ENCODE results near the gene C20orf96.

The C20orf96 gene

GRCh38 chr20:297098-297924, 6.8 kb upstream of the C20orf96 start, which contains the start of gene ZCCHC3:
ZCCHC3 (plus strand) TSS chr20:297570; CDS start chr20:297587, 17 bp downstream.
- peak within 1 kb of the TSS; percentile 97 for H3K18ac ChIP-seq (ENCODE audit: low read length)
- H3K79me1 ChIP-seq (ENCODE audit: low read depth, low read length) = no peaks in the 10 kb centered on the region
- peaks cover 20 to 23% of the 10 kb centered on the region in 2 donors for H3K4me1 ChIP-seq (ENCODE audit: control insufficient read depth in 2 of 2, insufficient read depth in 1 of 2, low read depth in 1 of 2, low read length in 2 of 2)
- H2BK5ac ChIP-seq (ENCODE audit: low read length) = peak within 1 kb of the TSS; percentile 71
- H3K27ac ChIP-seq (replicated peaks; ENCODE audit: low read length) = peak within 1 kb of the TSS; percentile 83
- peak within 1 kb of the TSS; percentile 70 for H2BK15ac ChIP-seq (ENCODE audit: low read length)
- peak; percentile 91 for DNase-seq (ENCODE audit: low spot score)
- peaks cover 3 to 24% of the 10 kb centered on the region in 2 donors for H3K36me3 ChIP-seq (replicated peaks in 1 of 2; ENCODE audit: control insufficient read depth in 2 of 2, insufficient read depth in 2 of 2, low read length in 2 of 2)
- no peak within 1 kb of the TSS for H2BK120ac ChIP-seq (ENCODE audit: low read depth, low read length)
- H3K9ac ChIP-seq (ENCODE audit: low read depth, low read length, poor library complexity) = peak within 1 kb of the TSS; percentile 99
- H3K4me3 ChIP-seq (ENCODE audit: low read length in 2 of 2) = peak within 1 kb of the TSS; percentile 65 to 92
- no CpG with 5 or more reads among the region's 99 CpGs for WGBS, 2 donors (ENCODE audit: extremely low coverage in 2 of 2, insufficient read length in 2 of 2, insufficient replicate concordance in 1 of 2)
- H2AFZ ChIP-seq (ENCODE audit: low read length) = peak within 1 kb of the TSS; percentile 73
- H2AK5ac ChIP-seq (ENCODE audit: low read depth, low read length) = peak within 1 kb of the TSS; percentile 40
- H3K4me2 ChIP-seq (ENCODE audit: insufficient read depth, low read length, poor library complexity, severe bottlenecking) = peak within 1 kb of the TSS; percentile 71
- H3K4ac ChIP-seq (ENCODE audit: low read length) = peak within 1 kb of the TSS; percentile 0
- no peak within 1 kb of the TSS for H4K8ac ChIP-seq (ENCODE audit: low read depth, low read length)
- peak within 1 kb of the TSS; percentile 94 for H3K23ac ChIP-seq (ENCODE audit: low read depth, low read length, poor library complexity)
- peaks cover 0 to 9% of the 10 kb centered on the region in 2 donors for H3K9me3 ChIP-seq (replicated peaks in 1 of 2; ENCODE audit: control insufficient read depth in 2 of 2, insufficient read depth in 1 of 2, low read depth in 1 of 2, low read length in 2 of 2)
- H3K27me3 ChIP-seq (ENCODE audit: control insufficient read depth in 3 of 3, insufficient read depth in 3 of 3, low read depth in 1 of 3, low read length in 3 of 3) = no peaks in the 10 kb centered on the region
- H3K14ac ChIP-seq (ENCODE audit: low read length) = no peak within 1 kb of the TSS
- H2BK12ac ChIP-seq (ENCODE audit: low read length) = no peak within 1 kb of the TSS
- no peak within 1 kb of the TSS for H4K91ac ChIP-seq (ENCODE audit: low read depth, low read length, poor library complexity)

GRCh38 chr20:295804-296203, 5.3 kb upstream of the C20orf96 start:
- H3K4ac ChIP-seq (ENCODE audit: low read length) = no peak overlapping the region
- H2BK12ac ChIP-seq (ENCODE audit: low read length) = no peak overlapping the region
- H4K8ac ChIP-seq (ENCODE audit: low read depth, low read length) = no peak overlapping the region
- H3K27me3 ChIP-seq (ENCODE audit: control insufficient read depth in 3 of 3, insufficient read depth in 3 of 3, low read depth in 1 of 3, low read length in 3 of 3) = no peaks in the 10 kb centered on the region
- H2AFZ ChIP-seq (ENCODE audit: low read length) = no peak overlapping the region
- no peak overlapping the region for H2BK5ac ChIP-seq (ENCODE audit: low read length)
- no peak overlapping the region for H2AK5ac ChIP-seq (ENCODE audit: low read depth, low read length)
- H3K36me3 ChIP-seq (replicated peaks in 1 of 2; ENCODE audit: control insufficient read depth in 2 of 2, insufficient read depth in 2 of 2, low read length in 2 of 2) = peaks cover 3 to 18% of the 10 kb centered on the region in 2 donors
- H3K9ac ChIP-seq (ENCODE audit: low read depth, low read length, poor library complexity) = no peak overlapping the region
- H4K91ac ChIP-seq (ENCODE audit: low read depth, low read length, poor library complexity) = no peak overlapping the region
- H3K4me3 ChIP-seq (ENCODE audit: low read length in 2 of 2) = no peak overlapping the region
- no peak overlapping the region for H3K23ac ChIP-seq (ENCODE audit: low read depth, low read length, poor library complexity)
- no peak overlapping the region for H2BK120ac ChIP-seq (ENCODE audit: low read depth, low read length)
- H3K4me2 ChIP-seq (ENCODE audit: insufficient read depth, low read length, poor library complexity, severe bottlenecking) = no peak overlapping the region
- WGBS, 2 donors (ENCODE audit: extremely low coverage in 2 of 2, insufficient read length in 2 of 2, insufficient replicate concordance in 1 of 2) = no CpG with 5 or more reads among the region's 4 CpGs
- H2BK15ac ChIP-seq (ENCODE audit: low read length) = no peak overlapping the region
- H3K27ac ChIP-seq (replicated peaks; ENCODE audit: low read length) = no peak overlapping the region
- DNase-seq (ENCODE audit: low spot score) = no peak
- no peaks in the 10 kb centered on the region for H3K79me1 ChIP-seq (ENCODE audit: low read depth, low read length)
- H3K18ac ChIP-seq (ENCODE audit: low read length) = no peak overlapping the region
- H3K9me3 ChIP-seq (replicated peaks in 1 of 2; ENCODE audit: control insufficient read depth in 2 of 2, insufficient read depth in 1 of 2, low read depth in 1 of 2, low read length in 2 of 2) = peaks cover 0 to 9% of the 10 kb centered on the region in 2 donors
- no peak overlapping the region for H3K14ac ChIP-seq (ENCODE audit: low read length)
- H3K4me1 ChIP-seq (ENCODE audit: control insufficient read depth in 2 of 2, insufficient read depth in 1 of 2, low read depth in 1 of 2, low read length in 2 of 2) = peaks cover 16 to 21% of the 10 kb centered on the region in 2 donors

- Histone ChIP-seq H3K79me1 (ENCODE audit: low read depth, low read length) (no peaks in the 10 kb centered on the region), H3K4me1 (ENCODE audit: control insufficient read depth in 2 of 2, insufficient read depth in 1 of 2, low read depth in 1 of 2, low read length in 2 of 2) (peaks cover 9 to 12% of the 10 kb centered on the region in 2 donors), H2BK15ac (ENCODE audit: low read length) (peak overlapping the region; percentile 3), H2BK12ac (ENCODE audit: low read length) (no peak overlapping the region), H2BK120ac (ENCODE audit: low read depth, low read length) (no peak overlapping the region), H3K4ac (ENCODE audit: low read length) (no peak overlapping the region), H3K4me2 (ENCODE audit: insufficient read depth, low read length, poor library complexity, severe bottlenecking) (no peak overlapping the region), H3K9me3 (replicated peaks in 1 of 2; ENCODE audit: control insufficient read depth in 2 of 2, insufficient read depth in 1 of 2, low read depth in 1 of 2, low read length in 2 of 2) (peaks cover 0 to 1% of the 10 kb centered on the region in 2 donors), H3K4me3 (ENCODE audit: low read length in 2 of 2) (no peak overlapping the region), H3K27me3 (ENCODE audit: control insufficient read depth in 3 of 3, insufficient read depth in 3 of 3, low read depth in 1 of 3, low read length in 3 of 3) (no peaks in the 10 kb centered on the region), H2BK5ac (ENCODE audit: low read length) (no peak overlapping the region), H4K8ac (ENCODE audit: low read depth, low read length) (no peak overlapping the region), H3K36me3 (replicated peaks in 1 of 2; ENCODE audit: control insufficient read depth in 2 of 2, insufficient read depth in 2 of 2, low read length in 2 of 2) (peaks cover 0 to 6% of the 10 kb centered on the region in 2 donors), H3K18ac (ENCODE audit: low read length) (peak overlapping the region; percentile 49), H2AFZ (ENCODE audit: low read length) (no peak overlapping the region), H3K9ac (ENCODE audit: low read depth, low read length, poor library complexity) (no peak overlapping the region), H3K27ac (replicated peaks; ENCODE audit: low read length) (no peak overlapping the region), H2AK5ac (ENCODE audit: low read depth, low read length) (peak overlapping the region; percentile 2), H4K91ac (ENCODE audit: low read depth, low read length, poor library complexity) (peak overlapping the region; percentile 56), H3K14ac (ENCODE audit: low read length) (no peak overlapping the region), H3K23ac (ENCODE audit: low read depth, low read length, poor library complexity) (no peak overlapping the region)
- no CpG with 5 or more reads among the region's 5 CpGs for WGBS, 2 donors (ENCODE audit: extremely low coverage in 2 of 2, insufficient read length in 2 of 2, insufficient replicate concordance in 1 of 2)
- no peak for DNase-seq (ENCODE audit: low spot score)
These were observed 4.1 kb upstream of the C20orf96 start for GRCh38 chr20:294602-295001.

GRCh38 chr20:289693-290083, 862 bp downstream of the C20orf96 start:
- Histone ChIP-seq H3K9me3 (replicated peaks in 1 of 2; ENCODE audit: control insufficient read depth in 2 of 2, insufficient read depth in 1 of 2, low read depth in 1 of 2, low read length in 2 of 2) (peaks cover 5 to 6% of the 10 kb centered on the region in 2 donors), H3K9ac (ENCODE audit: low read depth, low read length, poor library complexity) (peak overlapping the region; percentile 75), H3K4ac (ENCODE audit: low read length) (no peak overlapping the region), H2BK15ac (ENCODE audit: low read length) (peak overlapping the region; percentile 71), H3K4me2 (ENCODE audit: insufficient read depth, low read length, poor library complexity, severe bottlenecking) (peak overlapping the region; percentile 78), H3K36me3 (replicated peaks in 1 of 2; ENCODE audit: control insufficient read depth in 2 of 2, insufficient read depth in 2 of 2, low read length in 2 of 2) (peaks cover 2 to 26% of the 10 kb centered on the region in 2 donors), H4K91ac (ENCODE audit: low read depth, low read length, poor library complexity) (no peak overlapping the region), H2BK120ac (ENCODE audit: low read depth, low read length) (no peak overlapping the region), H3K23ac (ENCODE audit: low read depth, low read length, poor library complexity) (no peak overlapping the region), H2AK5ac (ENCODE audit: low read depth, low read length) (no peak overlapping the region), H2BK12ac (ENCODE audit: low read length) (no peak overlapping the region), H3K4me1 (ENCODE audit: control insufficient read depth in 2 of 2, insufficient read depth in 1 of 2, low read depth in 1 of 2, low read length in 2 of 2) (peaks cover 7 to 8% of the 10 kb centered on the region in 2 donors), H4K8ac (ENCODE audit: low read depth, low read length) (no peak overlapping the region), H2AFZ (ENCODE audit: low read length) (peak overlapping the region; percentile 93), H3K14ac (ENCODE audit: low read length) (no peak overlapping the region), H2BK5ac (ENCODE audit: low read length) (peak overlapping the region; percentile 42), H3K4me3 (ENCODE audit: low read length in 2 of 2) (peak overlapping the region; percentile 80 to 92), H3K18ac (ENCODE audit: low read length) (peak overlapping the region; percentile 96), H3K27ac (replicated peaks; ENCODE audit: low read length) (peak overlapping the region; percentile 82), H3K79me1 (ENCODE audit: low read depth, low read length) (no peaks in the 10 kb centered on the region), H3K27me3 (ENCODE audit: control insufficient read depth in 3 of 3, insufficient read depth in 3 of 3, low read depth in 1 of 3, low read length in 3 of 3) (no peaks in the 10 kb centered on the region)
- no peak for DNase-seq (ENCODE audit: low spot score)
- no CpG with 5 or more reads among the region's 2 CpGs for WGBS, 2 donors (ENCODE audit: extremely low coverage in 2 of 2, insufficient read length in 2 of 2, insufficient replicate concordance in 1 of 2)

Measured in neuronal stem cell (in vitro differentiated cells).